Brain microvascular endothelial cell (primary cell): ENCODE data around the gene MYLK4.

Source experiments
- DNase-seq: peaks from one replicate; pipeline ENCODE4 v3.0.0-alpha.2; 2020
- H3K27ac ChIP-seq: fragments of 250-450 bp; sonication (Bioruptor Pico); 2 replicates; pipeline ENCODE4 v1.5.1; 2020; ENCODE audit warnings: mild to moderate bottlenecking, moderate library complexity
- H3K27me3 ChIP-seq: fragments of 250-450 bp; sonication (Bioruptor Pico); replicated peaks from 2 replicates; pipeline ENCODE4 v1.5.1; 2020; ENCODE audit warnings: mild to moderate bottlenecking
- H3K36me3 ChIP-seq: fragments of 250-450 bp; sonication (Bioruptor Pico); replicated peaks from 2 replicates; pipeline ENCODE4 v1.5.1; 2020; ENCODE audit warnings: mild to moderate bottlenecking
- H3K4me3 ChIP-seq: 2 replicates; pipeline ENCODE4 v1.5.1; 2011; ENCODE audit warnings: low read depth, mild to moderate bottlenecking, control low read depth, low read length, moderate library complexity
- in situ Hi-C: cut with HindIII; loops from 2 replicates; pipeline ENCODE4 v1.10.0; 2017; ENCODE audit warnings: low sequenced_read_pairs, low pct_ligation_motif_present
- TF ChIP-seq, protein P1 (sequence below): IDR thresholded peaks from 2 replicates; pipeline ENCODE4 v1.5.1; 2011; ENCODE audit warnings: low read depth, mild to moderate bottlenecking, moderate library complexity, low read length, control low read depth, inconsistent platforms; ENCODE audit errors: missing control alignments

MYLK4 gene

DNA sequence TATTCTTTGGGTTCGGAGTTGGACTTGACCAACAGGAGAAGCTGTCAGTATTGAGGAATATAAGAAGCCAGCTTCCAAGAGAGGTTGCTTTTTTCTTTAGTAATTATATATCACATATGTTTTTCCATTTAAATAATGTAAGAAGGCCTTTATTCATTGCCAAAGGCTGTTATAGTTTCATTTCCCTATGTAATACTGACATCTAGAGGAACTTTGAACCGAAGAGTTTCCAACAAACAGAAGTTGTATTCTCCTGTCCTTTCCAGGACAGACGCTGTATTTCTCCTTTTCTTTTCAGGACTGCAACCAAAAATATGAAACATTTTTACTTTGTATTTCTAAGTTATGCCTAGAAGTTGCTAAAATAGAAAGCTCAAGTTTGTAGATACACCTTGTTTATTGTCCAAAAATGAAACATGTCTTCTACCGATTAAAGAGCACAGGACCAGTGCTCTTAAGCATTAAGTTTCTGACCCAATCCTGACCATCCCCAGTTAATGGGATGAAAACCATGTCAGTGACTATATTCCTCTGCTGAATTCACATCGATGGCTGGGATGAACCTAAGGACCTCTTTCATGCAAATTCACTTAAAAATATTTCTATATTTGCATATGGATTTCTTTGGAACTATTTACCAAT is 55.1 kb downstream of the MYLK4 start:
- TF ChIP-seq, protein P1, sequence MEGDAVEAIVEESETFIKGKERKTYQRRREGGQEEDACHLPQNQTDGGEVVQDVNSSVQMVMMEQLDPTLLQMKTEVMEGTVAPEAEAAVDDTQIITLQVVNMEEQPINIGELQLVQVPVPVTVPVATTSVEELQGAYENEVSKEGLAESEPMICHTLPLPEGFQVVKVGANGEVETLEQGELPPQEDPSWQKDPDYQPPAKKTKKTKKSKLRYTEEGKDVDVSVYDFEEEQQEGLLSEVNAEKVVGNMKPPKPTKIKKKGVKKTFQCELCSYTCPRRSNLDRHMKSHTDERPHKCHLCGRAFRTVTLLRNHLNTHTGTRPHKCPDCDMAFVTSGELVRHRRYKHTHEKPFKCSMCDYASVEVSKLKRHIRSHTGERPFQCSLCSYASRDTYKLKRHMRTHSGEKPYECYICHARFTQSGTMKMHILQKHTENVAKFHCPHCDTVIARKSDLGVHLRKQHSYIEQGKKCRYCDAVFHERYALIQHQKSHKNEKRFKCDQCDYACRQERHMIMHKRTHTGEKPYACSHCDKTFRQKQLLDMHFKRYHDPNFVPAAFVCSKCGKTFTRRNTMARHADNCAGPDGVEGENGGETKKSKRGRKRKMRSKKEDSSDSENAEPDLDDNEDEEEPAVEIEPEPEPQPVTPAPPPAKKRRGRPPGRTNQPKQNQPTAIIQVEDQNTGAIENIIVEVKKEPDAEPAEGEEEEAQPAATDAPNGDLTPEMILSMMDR: peak; percentile 24
- Histone ChIP-seq H3K36me3 (no peaks in the 10 kb centered on the region), H3K27ac (no peak overlapping the region), H3K27me3 (no peaks in the 10 kb centered on the region), H3K4me3 (no peak overlapping the region)
- in situ Hi-C loops: no loop called here
- no peak for DNase-seq

DNA sequence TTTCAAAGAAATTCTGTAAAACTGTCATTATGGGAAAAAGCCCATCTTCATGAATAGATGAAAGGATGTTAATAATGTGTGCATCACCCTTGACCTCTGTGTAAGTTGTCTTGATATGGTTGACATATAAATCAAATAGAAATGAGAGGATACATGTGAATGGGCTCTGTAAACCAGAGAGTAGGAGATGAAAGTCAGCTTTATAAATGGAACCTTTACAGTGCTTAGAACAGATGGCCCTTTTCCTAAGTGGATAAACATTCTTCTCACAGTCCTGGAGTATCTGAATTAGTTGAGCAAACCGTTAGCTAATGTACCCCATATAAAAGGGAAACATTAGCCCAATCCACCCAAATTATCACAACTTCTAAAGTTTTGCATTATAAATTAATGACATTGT is 57.5 kb downstream of the MYLK4 start:
- DNase-seq: no peak
- no peaks in the 10 kb centered on the region for H3K36me3 ChIP-seq
- in situ Hi-C loops: no loop called here
- TF ChIP-seq, protein P1: no peak
- no peaks in the 10 kb centered on the region for H3K27me3 ChIP-seq
- no peak overlapping the region for H3K4me3 ChIP-seq
- no peak overlapping the region for H3K27ac ChIP-seq

DNA sequence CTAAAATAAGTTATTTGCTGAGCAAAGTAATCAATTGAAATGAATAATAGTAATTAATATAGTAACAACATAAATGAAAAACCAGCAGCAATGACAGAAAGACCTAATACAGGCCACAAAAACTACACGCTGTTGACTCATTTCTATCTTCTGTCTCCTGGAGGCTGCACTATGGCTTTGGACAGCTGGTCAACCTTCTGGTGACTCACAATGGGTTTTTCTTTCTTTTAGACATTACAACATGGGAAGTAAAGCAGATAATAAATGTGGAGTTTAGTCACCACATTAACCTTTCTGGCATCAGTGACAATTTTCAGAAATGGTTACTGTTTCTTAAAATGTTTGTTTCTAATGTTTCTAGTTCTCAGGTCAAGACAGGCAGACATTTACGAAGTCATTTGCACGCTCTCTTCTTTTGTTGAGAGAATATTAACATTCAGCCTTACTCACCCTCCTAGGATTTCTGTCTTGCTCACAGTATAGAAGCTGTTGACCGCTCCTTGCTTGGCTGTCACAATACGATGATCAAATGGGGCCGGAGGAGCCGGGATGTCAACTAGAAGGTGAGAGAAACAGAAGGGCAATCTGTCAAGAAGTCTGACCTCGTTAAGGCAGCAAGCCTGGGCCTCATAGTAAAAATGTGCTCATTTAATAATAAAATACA is 62.2 kb downstream of the MYLK4 start:
- Histone ChIP-seq H3K36me3 (no peaks in the 10 kb centered on the region), H3K27ac (peak overlapping the region; percentile 60), H3K27me3 (no peaks in the 10 kb centered on the region), H3K4me3 (no peak overlapping the region)
- DNase-seq: peak; percentile 92
- TF ChIP-seq, protein P1: no peak
- in situ Hi-C loops: no loop called here

DNA sequence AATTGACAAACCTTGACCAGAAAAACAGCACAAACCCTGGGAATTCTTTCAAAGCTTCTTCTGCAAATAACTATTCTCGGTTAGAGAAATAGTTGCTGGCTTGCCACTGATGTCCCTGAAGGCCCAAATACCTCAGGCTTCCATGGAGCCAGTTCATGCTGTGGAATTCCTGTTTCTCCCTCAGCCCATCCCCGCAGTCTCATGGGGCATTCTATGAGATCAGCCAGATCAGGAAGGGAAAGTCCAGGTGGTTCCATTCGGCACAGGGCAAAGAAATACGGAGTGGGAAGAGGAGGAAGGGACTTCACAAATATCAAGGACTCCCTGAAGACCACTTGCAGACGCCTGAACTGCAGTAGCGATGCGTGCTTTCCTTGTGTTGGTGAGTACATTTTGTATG is 63.3 kb downstream of the MYLK4 start:
- Histone ChIP-seq H3K27ac (no peak overlapping the region), H3K36me3 (no peaks in the 10 kb centered on the region), H3K27me3 (no peaks in the 10 kb centered on the region), H3K4me3 (no peak overlapping the region)
- TF ChIP-seq, protein P1: no peak
- peak; percentile 24 for DNase-seq
- in situ Hi-C loops: no loop called here

DNA sequence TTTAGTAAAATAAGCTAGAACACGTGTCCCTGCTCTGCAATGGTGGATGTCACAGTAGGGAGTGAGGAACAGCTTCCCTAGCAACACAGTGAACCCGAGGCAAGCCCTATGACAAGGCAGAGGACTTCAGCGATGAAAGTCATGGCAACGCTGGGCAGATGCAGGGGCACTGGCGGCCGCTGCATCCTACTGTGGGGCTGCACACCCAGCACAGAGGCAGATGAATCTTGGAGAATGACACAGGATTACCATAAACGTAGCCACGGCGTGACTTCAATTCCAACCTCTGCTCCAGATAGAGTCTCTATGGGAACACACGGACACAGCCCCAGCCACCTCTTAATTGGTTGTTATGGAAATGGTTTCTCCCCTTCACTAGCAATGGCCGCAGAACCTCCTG is 64.2 kb downstream of the MYLK4 start:
- no peak for DNase-seq
- in situ Hi-C loops: no loop called here
- H3K4me3 ChIP-seq: no peak overlapping the region
- H3K27me3 ChIP-seq: no peaks in the 10 kb centered on the region
- no peak overlapping the region for H3K27ac ChIP-seq
- TF ChIP-seq, protein P1: no peak
- H3K36me3 ChIP-seq: no peaks in the 10 kb centered on the region
